ENCODE measurements around the gene LRCOL1.

DNA sequence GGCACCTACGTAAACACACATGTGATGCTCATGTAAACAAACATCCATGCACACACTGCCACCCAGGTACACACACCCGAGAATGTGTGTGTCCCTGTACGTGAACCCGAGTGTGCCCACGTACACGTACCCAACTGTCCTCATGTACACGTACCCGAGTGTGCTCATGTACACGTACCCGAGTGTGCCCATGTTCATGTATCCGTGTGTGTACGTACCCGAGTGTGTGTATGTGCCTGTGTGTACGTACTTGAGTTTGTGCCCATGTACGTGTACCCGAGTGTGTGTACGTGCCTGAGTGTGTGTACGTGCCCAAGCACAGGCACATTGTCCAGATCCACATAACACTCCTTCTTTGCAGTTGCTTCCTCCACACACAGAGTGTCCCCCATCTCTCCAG, 45.0 kb downstream of the LRCOL1 start:
- TF ChIP-seq, protein P1, sequence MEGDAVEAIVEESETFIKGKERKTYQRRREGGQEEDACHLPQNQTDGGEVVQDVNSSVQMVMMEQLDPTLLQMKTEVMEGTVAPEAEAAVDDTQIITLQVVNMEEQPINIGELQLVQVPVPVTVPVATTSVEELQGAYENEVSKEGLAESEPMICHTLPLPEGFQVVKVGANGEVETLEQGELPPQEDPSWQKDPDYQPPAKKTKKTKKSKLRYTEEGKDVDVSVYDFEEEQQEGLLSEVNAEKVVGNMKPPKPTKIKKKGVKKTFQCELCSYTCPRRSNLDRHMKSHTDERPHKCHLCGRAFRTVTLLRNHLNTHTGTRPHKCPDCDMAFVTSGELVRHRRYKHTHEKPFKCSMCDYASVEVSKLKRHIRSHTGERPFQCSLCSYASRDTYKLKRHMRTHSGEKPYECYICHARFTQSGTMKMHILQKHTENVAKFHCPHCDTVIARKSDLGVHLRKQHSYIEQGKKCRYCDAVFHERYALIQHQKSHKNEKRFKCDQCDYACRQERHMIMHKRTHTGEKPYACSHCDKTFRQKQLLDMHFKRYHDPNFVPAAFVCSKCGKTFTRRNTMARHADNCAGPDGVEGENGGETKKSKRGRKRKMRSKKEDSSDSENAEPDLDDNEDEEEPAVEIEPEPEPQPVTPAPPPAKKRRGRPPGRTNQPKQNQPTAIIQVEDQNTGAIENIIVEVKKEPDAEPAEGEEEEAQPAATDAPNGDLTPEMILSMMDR (conservative IDR thresholded peaks at IDR 0.05; ENCODE audit: low read length), result no peak
- TF ChIP-seq EZH2phosphoT487 (IDR thresholded peaks at IDR 0.05; ENCODE audit: borderline replicate concordance), result no peak
